GM13976 (cell line): ENCODE results near the gene FOXN3.

Experiments used
- DNase-seq: peaks from one replicate; pipeline ENCODE4 v3.0.0; 2012; ENCODE audit warnings: low spot score
- CTCF ChIP-seq: IDR thresholded peaks from 2 replicates; pipeline ENCODE4 v1.5.1; 2012; ENCODE audit warnings: borderline replicate concordance, mild to moderate bottlenecking; ENCODE audit not compliant: insufficient read depth; ENCODE audit errors: extremely low read depth, missing control alignments, control extremely low read depth
- in situ Hi-C: fragments of 300-500 bp; cut with MboI; formaldehyde crosslinking; loops from one replicate; pipeline ENCODE4 v1.12.0; 2022; ENCODE audit warnings: low sequenced_read_pairs, mixed read lengths, inconsistent platforms; ENCODE audit not compliant: unreplicated experiment

The FOXN3 gene

GRCh38 chr14:89188492-89188891, 228.5 kb downstream of the FOXN3 start:
- in situ Hi-C loops, result loop anchor here (10.0 kb wide), 1 partner anchor 226 kb away; the partner anchor contains the start of gene FOXN3
- TF ChIP-seq CTCF, result no peak
- DNase-seq, result no peak

DNA sequence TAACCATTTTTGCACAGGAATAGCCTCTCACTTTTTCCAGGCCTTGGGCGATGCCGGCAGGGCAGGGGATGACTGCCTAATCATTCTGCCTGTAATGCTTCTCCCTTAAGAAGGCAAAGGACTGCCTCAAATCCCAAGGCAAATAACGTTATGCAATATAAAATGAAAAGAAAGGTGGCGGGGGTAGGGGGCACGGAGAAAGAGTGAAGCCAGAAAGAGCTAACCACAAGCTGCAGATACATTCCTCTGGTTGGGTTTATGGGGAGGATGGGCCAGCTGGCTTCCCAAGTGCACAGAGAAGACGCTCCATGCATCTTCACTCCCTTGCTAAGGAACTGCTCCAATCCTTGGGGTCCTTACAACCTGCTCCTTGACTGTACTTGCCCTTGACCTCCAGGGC, 229.5 kb downstream of the FOXN3 start:
- in situ Hi-C loops, result loop anchor here (10.0 kb wide), 1 partner anchor 227 kb away; the partner anchor contains the start of gene FOXN3
- no peak for TF ChIP-seq CTCF
- DNase-seq, result no peak

DNA sequence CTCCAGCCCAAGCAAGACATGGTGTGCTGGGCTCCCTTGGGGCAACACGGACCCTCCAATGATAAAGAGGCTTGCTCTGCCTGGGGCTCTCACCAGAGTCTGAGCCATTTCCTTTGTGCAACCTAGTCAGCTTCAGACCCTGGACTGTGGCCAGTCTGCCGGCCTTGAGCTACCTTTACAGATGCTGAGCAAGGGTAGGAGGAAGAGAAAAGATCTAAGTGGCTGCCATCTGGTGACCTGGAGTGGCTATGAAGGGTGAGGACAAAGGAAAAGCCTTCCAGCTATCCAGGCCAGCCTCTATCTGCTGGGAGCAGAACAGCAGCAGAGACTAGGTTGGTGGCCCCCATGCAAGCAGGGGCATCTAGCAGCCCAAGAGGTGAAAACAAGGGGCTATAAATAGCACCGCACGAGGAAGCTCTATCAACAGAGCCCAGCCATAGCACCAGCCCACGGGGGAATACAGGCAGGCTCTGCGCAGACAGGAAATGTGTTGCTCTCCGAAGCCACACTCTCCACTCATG, 230.1 kb downstream of the FOXN3 start:
- TF ChIP-seq CTCF, result no peak
- in situ Hi-C loops, result loop anchor here (10.0 kb wide), 1 partner anchor 228 kb away; the partner anchor contains the start of gene FOXN3
- DNase-seq, result no peak

GRCh38 chr14:89185919-89186855, 230.8 kb downstream of the FOXN3 start:
- no peak for DNase-seq
- in situ Hi-C loops, result loop anchor here (10.0 kb wide), 1 partner anchor 229 kb away; the partner anchor contains the start of gene FOXN3
- no peak for TF ChIP-seq CTCF

GRCh38 chr14:89184952-89185351, 232.1 kb downstream of the FOXN3 start:
- in situ Hi-C loops, result loop anchor here (10.0 kb wide), 1 partner anchor 230 kb away; the partner anchor contains the start of gene FOXN3
- no peak for DNase-seq
- no peak for TF ChIP-seq CTCF

DNA sequence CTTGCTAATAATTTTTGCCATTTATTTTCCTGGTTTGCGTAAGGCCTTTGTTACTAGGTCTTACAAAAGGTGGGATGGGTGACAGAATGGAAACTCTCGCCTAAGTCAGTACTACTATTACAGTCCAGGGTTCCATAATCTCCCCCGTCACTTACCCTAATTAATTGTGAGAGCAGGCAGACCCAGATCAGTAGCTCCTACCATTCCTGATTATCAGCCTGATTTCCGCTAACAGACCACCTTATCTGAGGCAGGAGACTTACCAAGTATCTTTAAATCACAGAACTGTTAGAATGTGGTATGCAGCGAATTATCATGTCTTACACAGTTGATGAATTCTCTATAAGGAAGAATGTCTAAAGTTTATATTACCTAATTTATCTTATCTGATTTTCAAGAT, 234.7 kb downstream of the FOXN3 start:
- TF ChIP-seq CTCF, result no peak
- in situ Hi-C loops, result loop anchor here (10.0 kb wide), 1 partner anchor 232 kb away; the partner anchor contains the start of gene FOXN3
- DNase-seq, result no peak
